ENCODE results near the gene CD55. TPM values are rescaled to one million over a fixed set of nuclear protein-coding genes. Genes with fewer than 3 reads are reported as not detected.

The CD55 gene
- polyA plus RNA-seq, 1 of the 3 experiments (the other 2 are of a cell fraction), result 10.4 TPM

DNA sequence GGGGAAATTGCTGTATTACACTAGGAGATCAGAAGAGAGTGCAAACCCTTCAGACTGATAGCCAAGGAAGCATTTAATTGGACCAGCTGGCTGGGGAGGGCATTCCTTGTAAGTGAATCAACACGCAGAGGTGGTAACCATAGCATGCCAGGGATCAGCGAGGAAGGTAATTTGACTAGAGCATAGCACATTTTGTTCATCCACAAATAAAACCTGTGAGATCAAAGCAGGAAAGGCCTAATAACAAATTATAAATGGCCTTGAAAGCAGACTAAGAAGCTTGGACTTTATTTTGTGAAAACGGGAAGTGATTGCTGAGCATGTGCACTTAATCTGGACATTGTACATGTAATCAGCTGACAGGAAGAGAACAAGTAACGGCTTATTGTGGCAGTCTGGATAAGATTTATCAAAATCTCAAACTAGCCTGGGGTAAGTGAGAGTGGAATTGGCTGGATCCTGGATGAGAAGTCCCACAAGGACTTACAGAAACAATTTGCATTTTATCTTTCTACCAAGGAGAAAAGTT is 11.7 kb upstream of the CD55 start (continued):
- TF ChIP-seq CHD2 (IDR thresholded peaks at IDR 0.05; ENCODE audit: low read length, partially characterized antibody), result no peak
- no peak for TF ChIP-seq GATA2 (CRISPR knock-in tag; IDR thresholded peaks at IDR 0.05)
- peak; percentile 53; the same call in 1 of the 2 replicates for TF ChIP-seq TCF12 (IDR thresholded peaks at IDR 0.05)
- TF ChIP-seq, protein P1, sequence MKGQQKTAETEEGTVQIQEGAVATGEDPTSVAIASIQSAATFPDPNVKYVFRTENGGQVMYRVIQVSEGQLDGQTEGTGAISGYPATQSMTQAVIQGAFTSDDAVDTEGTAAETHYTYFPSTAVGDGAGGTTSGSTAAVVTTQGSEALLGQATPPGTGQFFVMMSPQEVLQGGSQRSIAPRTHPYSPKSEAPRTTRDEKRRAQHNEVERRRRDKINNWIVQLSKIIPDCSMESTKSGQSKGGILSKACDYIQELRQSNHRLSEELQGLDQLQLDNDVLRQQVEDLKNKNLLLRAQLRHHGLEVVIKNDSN (IDR thresholded peaks at IDR 0.05; ENCODE audit: borderline replicate concordance, low read depth), result no peak
- TF ChIP-seq ZBTB33 (IDR thresholded peaks at IDR 0.05; ENCODE audit: borderline replicate concordance, low read depth), result no peak
- no peak for TF ChIP-seq EP300 (IDR thresholded peaks at IDR 0.05; ENCODE audit: borderline replicate concordance in 1 of 2, low read depth in 1 of 2, low read length in 1 of 2)

DNA sequence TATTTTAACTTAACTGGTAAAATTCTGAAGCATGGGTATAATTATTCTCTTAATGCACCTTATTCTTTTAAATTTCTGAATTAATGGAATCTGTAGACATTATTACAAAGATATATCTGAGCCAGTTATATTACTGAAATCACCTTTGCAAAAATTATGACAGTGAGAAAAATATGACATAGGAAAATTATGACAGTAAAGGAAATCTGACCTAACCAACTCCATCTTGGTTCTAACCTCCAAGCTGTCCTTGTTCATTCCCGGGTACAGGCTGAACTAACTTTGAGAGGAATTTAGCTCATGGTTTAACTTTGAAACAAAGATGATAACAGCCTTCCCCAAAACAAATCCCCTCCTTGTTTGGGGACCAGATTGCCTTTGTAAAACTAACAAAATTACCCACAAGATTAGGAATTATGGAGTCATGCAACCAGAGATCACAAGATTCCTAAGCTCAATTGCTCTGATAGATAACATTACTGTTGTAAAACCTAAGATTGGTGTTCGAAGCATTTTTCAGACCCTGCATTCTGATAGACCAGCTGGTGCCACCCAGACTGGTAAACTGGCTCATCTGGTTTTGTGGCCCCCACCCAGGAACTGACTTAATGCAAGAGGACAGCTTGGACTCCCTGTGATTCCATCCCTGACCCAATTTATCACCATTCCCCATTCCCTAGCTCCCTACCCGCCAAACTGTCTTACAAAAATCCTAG is 9.4 kb upstream of the CD55 start:
- H3K9ac ChIP-seq, result no peak overlapping the region
- H3F3A ChIP-seq (replicated peaks; ENCODE audit: insufficient read depth), result peaks cover 8% of the 10 kb centered on the region
- H2AFZ ChIP-seq (ENCODE audit: low read depth), result no peak overlapping the region
- peaks cover 5 to 7% of the 10 kb centered on the region in 2 experiments; a peak in 2 of 4 replicates for H3K4me1 ChIP-seq (ENCODE audit: control insufficient read depth in 1 of 2, insufficient read depth in 2 of 2, low read depth in 1 of 2, low read length in 1 of 2)
- H3K9me3 ChIP-seq, result no peaks in the 10 kb centered on the region
- 10% methylated on average over 3 of the region's 3 CpGs for WGBS (ENCODE audit: low lambda C conversion rate)
- no peak for DNase-seq
- peaks cover 13% of the 10 kb centered on the region; the same call in 1 of the 2 replicates for H3K27me3 ChIP-seq (ENCODE audit: insufficient read depth)
- no peak overlapping the region for H3K4me2 ChIP-seq
- H3K79me2 ChIP-seq (ENCODE audit: insufficient read depth), result no peaks in the 10 kb centered on the region
- TF ChIP-seq, protein P1 (IDR thresholded peaks at IDR 0.05; ENCODE audit: borderline replicate concordance, low read depth), result no peak
- TF ChIP-seq NFIC (IDR thresholded peaks at IDR 0.05; ENCODE audit: borderline replicate concordance) (no peak), CHD2 (IDR thresholded peaks at IDR 0.05; ENCODE audit: low read length, partially characterized antibody) (no peak), FOXJ3 (CRISPR knock-in tag; IDR thresholded peaks at IDR 0.05) (no peak), RFX5 (IDR thresholded peaks at IDR 0.05; ENCODE audit: low read length) (no peak), SIN3A (IDR thresholded peaks at IDR 0.05; ENCODE audit: borderline replicate concordance, low read depth, low read length) (no peak), EZH2phosphoT487 (IDR thresholded peaks at IDR 0.05; ENCODE audit: borderline replicate concordance, low read depth) (no peak), SMC3 (IDR thresholded peaks at IDR 0.05; ENCODE audit: low read depth, low read length) (no peak), JUND (IDR thresholded peaks at IDR 0.05) (no peak), MEF2A (IDR thresholded peaks at IDR 0.05; ENCODE audit: borderline replicate concordance, low read depth) (no peak)
- TF ChIP-seq, protein P2, sequence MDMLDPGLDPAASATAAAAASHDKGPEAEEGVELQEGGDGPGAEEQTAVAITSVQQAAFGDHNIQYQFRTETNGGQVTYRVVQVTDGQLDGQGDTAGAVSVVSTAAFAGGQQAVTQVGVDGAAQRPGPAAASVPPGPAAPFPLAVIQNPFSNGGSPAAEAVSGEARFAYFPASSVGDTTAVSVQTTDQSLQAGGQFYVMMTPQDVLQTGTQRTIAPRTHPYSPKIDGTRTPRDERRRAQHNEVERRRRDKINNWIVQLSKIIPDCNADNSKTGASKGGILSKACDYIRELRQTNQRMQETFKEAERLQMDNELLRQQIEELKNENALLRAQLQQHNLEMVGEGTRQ (IDR thresholded peaks at IDR 0.05; ENCODE audit: borderline replicate concordance, low read depth, low read length), result no peak
- no peaks in the 10 kb centered on the region for H4K20me1 ChIP-seq (ENCODE audit: insufficient read depth)
- CTCF ChIA-PET, result interaction anchor here (0.6 kb wide), 1 partner anchor 10 kb away, joined by 4 read pairs; no protein-coding TSS in a partner anchor
- POLR2A ChIA-PET, result no interaction called here
- H3K9me2 ChIP-seq, result no peaks in the 10 kb centered on the region
- H3K36me3 ChIP-seq (replicated peaks in 1 of 2; ENCODE audit: control insufficient read depth in 1 of 2, insufficient read depth in 2 of 2, low read length in 1 of 2), result no peaks in the 10 kb centered on the region
- peak overlapping the region in 1 of 2 experiments; percentile 47; a peak in 1 of 4 replicates for H3K27ac ChIP-seq (ENCODE audit: low read depth in 2 of 2, low read length in 1 of 2)
- no peak overlapping the region for H3K4me3 ChIP-seq (ENCODE audit: low read depth in 2 of 2, low read length in 1 of 2)
